Activated CD8-positive, alpha-beta memory T cell treated with anti-CD3 and anti-CD28 coated beads for 36 hours (primary cell): ENCODE measurements around the gene P2RX3. TPM values are rescaled to one million over a fixed set of nuclear protein-coding genes. Genes with fewer than 3 reads are reported as not detected.

Source experiments
- CTCF ChIA-PET: fragments of 350-600 bp; sonication (Branson Sonifier 250); formaldehyde crosslinking; loops from one replicate; lab custom pipeline; 2021; ENCODE audit warnings: antibody characterized with exemption; lab: Charles Lee
- POLR2A ChIA-PET: fragments of 350-600 bp; sonication (Branson Sonifier 250); formaldehyde crosslinking; loops from one replicate; lab custom pipeline; 2021; ENCODE audit warnings: antibody characterized with exemption; lab: Charles Lee
- total RNA-seq, 2 experiments: library from RNA; stranded (reverse); gene quantifications; one replicate each; pipeline ENCODE4 v1.2.3, GENCODE V29; 2021

P2RX3 gene
- total RNA-seq, 2 experiments from 2014 or later: not detected

- POLR2A ChIA-PET: no interaction called here
- CTCF ChIA-PET: interaction anchor here (0.7 kb wide), 1 partner anchor 9 kb away, joined by 3 read pairs; no protein-coding TSS in a partner anchor
Observed at GRCh38 chr11:57340039-57340615, 2.0 kb downstream of the P2RX3 start.

- POLR2A ChIA-PET: no interaction called here
- CTCF ChIA-PET: interaction anchor here (0.6 to 1.3 kb wide), 2 partner anchors 15 to 141 kb away, joined by 3 read pairs; no protein-coding TSS in a partner anchor
Observed at GRCh38 chr11:57341250-57341808, 3.2 kb downstream of the P2RX3 start.

DNA sequence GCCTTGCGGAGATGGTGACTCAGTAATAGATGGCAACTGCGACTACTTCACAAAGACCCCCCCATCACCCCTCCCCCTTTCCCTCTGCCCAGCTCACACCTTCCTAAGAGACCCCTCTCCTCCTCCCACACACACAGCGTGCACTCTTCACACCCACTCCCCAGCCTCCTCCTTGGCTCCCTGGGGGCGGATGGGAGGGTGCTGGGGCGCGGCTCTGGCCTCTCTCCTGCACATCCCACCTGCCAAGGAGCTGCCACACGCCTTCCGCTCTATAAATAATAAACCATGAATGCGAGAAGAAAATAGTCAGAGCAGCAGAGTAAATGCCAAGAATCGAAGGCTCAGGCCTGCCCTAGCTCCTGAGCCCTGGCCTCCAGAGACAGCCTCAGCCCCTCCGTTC is 4.5 kb downstream of the P2RX3 start:
- CTCF ChIA-PET: no interaction called here
- POLR2A ChIA-PET: interaction anchor here (0.6 kb wide), 1 partner anchor 390 kb away, joined by 8 read pairs; no protein-coding TSS in a partner anchor

GRCh38 chr11:57343825-57344224 is 5.7 kb downstream of the P2RX3 start:
- ChIA-PET POLR2A (no interaction called here), CTCF (interaction anchor here (0.8 kb wide), 1 partner anchor 114 kb away, joined by 3 read pairs; no protein-coding TSS in a partner anchor)

GRCh38 chr11:57344826-57345225 is 6.7 kb downstream of the P2RX3 start:
- ChIA-PET POLR2A (no interaction called here), CTCF (interaction anchor here (1.2 to 2.6 kb wide), 4 partner anchors 17 to 189 kb away, joined by 3 to 8 read pairs (median 4); no protein-coding TSS in a partner anchor)

DNA sequence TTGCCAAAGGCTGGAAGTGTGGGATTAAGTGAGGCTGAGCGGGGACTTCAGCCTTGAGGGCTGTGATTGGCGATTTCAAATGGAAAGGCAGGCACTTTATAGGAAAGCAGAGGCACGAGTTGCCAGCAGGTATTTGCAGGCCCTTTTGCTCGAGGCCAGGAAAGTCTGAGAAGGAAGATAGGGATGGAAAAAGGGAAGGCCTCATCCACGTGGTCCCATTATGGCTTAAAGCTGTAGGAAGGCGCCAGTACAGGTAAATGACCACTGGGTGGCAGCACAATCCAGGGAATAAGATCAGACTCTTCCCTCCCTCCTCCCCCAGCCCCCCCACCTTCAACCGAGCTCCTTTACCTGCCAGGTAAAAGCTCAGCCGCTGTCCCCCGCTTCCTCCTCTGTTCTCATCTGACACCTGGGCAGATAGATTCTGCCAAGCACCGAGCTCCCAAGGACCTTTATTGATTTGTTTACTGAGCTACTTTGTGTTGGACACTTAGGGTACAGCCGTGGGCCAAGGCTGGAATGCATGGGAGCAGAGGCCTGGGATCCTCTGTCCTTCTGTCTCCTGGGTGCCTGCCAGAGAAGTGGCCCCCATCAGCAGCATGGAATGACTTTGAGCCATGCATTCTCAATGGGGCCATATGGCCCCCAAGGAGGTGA is 7.5 kb downstream of the P2RX3 start:
- ChIA-PET CTCF (interaction anchor here (0.5 to 2.6 kb wide), 22 partner anchors 9 to 1148 kb away, joined by 3 to 8 read pairs (median 4); partner anchors contain the start of genes RTN4RL2 and SLC43A3), POLR2A (no interaction called here)

DNA sequence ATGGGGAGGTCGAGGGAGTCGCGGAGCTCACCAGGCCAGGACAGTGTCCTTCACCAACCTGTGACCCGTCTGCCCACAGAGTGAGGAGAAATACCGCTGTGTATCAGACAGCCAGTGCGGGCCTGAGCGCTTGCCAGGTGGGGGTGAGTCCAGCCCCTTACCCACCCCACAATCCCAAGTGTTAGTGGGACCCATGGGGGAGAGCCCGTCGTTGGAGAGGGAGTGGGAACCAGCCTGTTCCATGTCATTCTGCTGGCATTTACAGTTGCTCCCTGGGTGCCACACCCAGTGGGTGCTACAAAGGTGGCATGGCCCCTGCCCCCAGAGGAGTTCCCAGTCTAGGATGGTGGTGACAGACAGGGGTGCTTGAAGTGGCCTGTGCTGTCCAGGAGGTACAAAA is 9.2 kb downstream of the P2RX3 start:
- ChIA-PET POLR2A (interaction anchor here (0.6 kb wide), 1 partner anchor 23 kb away, joined by 3 read pairs; no protein-coding TSS in a partner anchor), CTCF (interaction anchor here (1.0 to 2.3 kb wide), 6 partner anchors 80 to 297 kb away, joined by 3 to 6 read pairs (median 4); partner anchors contain the start of gene SLC43A3)

DNA sequence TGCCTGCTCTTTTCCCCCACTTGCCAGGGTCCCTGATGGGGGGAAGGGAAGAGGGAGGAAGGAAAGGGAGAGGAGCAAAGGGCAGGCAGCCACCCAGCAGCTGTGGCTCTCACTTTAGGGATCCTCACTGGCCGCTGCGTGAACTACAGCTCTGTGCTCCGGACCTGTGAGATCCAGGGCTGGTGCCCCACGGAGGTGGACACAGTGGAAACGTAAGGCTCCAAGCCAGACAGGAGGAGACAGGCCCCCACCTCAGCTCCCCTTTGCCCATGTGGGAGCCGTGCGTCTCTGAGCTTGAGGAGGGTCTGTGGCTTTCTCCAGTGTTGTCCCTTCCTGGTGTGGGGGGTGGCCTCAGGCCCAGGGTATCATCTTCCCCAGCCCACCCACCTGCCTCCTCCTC is 9.9 kb downstream of the P2RX3 start:
- CTCF ChIA-PET: interaction anchor here (1.0 to 1.9 kb wide), 3 partner anchors 89 to 145 kb away, joined by 3 to 4 read pairs (median 3); no protein-coding TSS in a partner anchor
- POLR2A ChIA-PET: no interaction called here

- CTCF ChIA-PET: interaction anchor here (0.7 to 1.9 kb wide), 8 partner anchors 11 to 145 kb away, joined by 3 to 5 read pairs (median 4); no protein-coding TSS in a partner anchor
- POLR2A ChIA-PET: no interaction called here
Observed at GRCh38 chr11:57348636-57349313, 10.6 kb downstream of the P2RX3 start.

DNA sequence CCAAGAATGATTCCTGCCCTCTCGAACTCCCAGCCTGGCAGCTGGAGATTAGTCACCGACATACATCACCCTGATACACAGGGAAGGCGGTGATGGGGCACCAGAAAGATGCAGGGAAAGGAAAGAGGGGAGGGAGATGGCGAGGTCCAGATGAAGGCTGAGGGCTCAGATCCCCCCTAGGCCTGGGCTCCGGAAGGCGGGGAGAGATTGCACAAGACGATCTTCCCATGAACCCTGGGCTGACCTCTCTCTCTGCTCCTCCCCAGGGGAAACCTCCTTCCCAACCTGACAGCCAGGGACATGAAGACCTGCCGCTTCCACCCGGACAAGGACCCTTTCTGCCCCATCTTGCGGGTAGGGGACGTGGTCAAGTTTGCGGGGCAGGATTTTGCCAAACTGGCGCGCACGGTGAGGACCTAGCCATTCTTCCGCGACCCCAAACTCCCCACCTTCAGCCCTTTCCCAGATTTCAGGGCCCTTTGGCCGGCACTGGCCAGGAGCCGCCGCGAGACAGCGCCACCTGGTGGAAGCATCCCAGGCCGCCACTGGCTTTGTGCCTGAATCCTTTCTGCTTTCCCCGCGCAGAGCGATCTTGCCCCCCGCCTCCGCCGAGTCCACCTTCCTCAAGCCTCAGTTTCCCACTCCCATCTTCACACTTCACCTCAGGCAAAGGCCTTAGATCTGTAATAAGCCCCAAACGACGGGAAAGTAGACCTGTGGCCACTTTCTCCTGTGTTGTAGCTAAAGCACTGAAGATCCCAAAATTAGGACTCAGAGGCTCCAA is 11.5 kb downstream of the P2RX3 start:
- POLR2A ChIA-PET: interaction anchor here (0.6 to 0.7 kb wide), 2 partner anchors 14 to 24 kb away, joined by 4 read pairs; partner anchors contain the start of gene SSRP1
- CTCF ChIA-PET: interaction anchor here (0.7 to 1.9 kb wide), 14 partner anchors 10 to 574 kb away, joined by 3 to 5 read pairs (median 4); no protein-coding TSS in a partner anchor

- POLR2A ChIA-PET: no interaction called here
- CTCF ChIA-PET: interaction anchor here (0.7 kb wide), 1 partner anchor 207 kb away, joined by 3 read pairs; no protein-coding TSS in a partner anchor
Observed at GRCh38 chr11:57353036-57353435, 14.9 kb downstream of the P2RX3 start.

- POLR2A ChIA-PET: no interaction called here
- CTCF ChIA-PET: no interaction called here
Observed at GRCh38 chr11:57353446-57353845, 15.3 kb downstream of the P2RX3 start.

DNA sequence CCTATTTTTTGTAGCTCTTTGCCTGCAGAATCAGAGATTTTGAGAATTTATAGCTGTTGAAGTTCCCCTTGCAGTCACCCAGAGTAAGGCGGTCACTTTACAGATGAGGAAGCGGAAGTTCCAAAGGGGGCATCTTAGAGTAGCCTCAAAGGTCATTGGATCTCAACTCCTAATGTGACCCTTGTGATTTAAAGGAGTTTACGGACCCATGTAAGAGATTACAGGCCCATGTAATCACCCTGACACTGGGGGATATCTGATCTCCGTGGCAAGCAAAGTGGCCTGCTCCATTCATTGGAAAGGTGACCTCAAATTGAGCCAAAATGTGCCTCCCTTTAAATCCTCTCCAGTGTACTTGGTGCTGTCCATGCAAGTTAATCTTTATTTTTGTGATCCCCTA is 15.7 kb downstream of the P2RX3 start:
- POLR2A ChIA-PET: no interaction called here
- CTCF ChIA-PET: no interaction called here

- ChIA-PET POLR2A (no interaction called here), CTCF (no interaction called here)
Observed at GRCh38 chr11:57354699-57355098, 16.5 kb downstream of the P2RX3 start.

GRCh38 chr11:57356268-57356667 is 18.1 kb downstream of the P2RX3 start:
- ChIA-PET CTCF (interaction anchor here (0.8 kb wide), 1 partner anchor 10 kb away, joined by 3 read pairs; no protein-coding TSS in a partner anchor), POLR2A (no interaction called here)

- CTCF ChIA-PET: no interaction called here
Observed at GRCh38 chr11:57357310-57357709, 19.2 kb downstream of the P2RX3 start.

DNA sequence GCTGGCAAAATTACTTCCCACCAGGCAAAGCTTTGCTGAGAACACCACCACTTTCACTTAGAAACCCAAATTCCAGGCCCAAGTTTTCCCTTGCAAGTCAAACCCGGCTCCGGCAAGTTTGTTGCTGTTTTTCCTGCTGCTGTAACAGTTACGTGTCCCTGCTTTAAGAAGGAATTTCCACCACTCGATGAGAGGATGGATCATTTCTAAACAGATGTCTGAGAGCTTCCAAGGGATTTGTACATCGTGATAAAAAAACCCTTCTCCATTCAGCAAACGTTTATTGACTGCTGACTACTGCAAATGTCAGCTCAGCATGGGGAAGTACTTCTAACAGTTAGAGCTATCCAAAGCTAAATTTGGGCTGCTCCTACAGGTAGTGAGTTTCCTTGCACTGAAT is 19.7 kb downstream of the P2RX3 start:
- ChIA-PET POLR2A (no interaction called here), CTCF (no interaction called here)

More at GRCh38 chr11:57357310-57357709, 19.2 kb downstream of the P2RX3 start:
- POLR2A ChIA-PET: no interaction called here

GRCh38 chr11:57358543-57358961 is 20.4 kb downstream of the P2RX3 start:
- ChIA-PET CTCF (no interaction called here), POLR2A (no interaction called here)
